ENCODE results near the gene TMEM190.
A peak's percentile ranks its signal among the peaks of the same experiment; 100 is the strongest.
"Not testable (repeated sequence)": the region's sequence is repeated elsewhere in the genome, so short reads cannot be mapped to it uniquely, and the experiment has no call there.

The TMEM190 gene

GRCh38 chr19:55418185-55418584 is 41.6 kb downstream of the TMEM190 start:
- peak in 1 of 2 donors; percentile 26 for DNase-seq (ENCODE audit: low read depth in 2 of 2, low spot score in 1 of 2)

DNA sequence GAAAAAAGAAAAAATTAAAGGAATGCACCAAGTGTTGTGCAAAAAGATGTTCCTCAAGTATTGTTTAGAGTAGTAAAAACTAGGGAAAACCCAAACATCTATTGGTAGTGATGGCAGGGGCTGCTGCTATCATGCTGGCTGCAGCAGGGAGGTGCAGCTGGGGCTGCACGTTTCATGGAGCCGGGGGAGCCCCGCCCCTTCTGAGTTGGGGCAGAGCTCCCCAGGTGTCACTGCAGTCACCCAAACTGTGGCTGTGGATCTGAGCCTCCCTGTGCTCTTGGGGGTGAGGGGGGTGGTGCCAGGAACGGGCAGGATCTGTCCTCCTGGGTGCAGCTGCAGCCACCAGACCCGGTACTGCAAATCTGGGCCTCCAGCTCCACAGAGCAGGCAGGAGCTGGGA is 42.5 kb downstream of the TMEM190 start:
- no peak for DNase-seq (ENCODE audit: low read depth in 2 of 2, low spot score in 1 of 2)

- no peak for DNase-seq (ENCODE audit: low read depth in 2 of 2, low spot score in 1 of 2)
Measured at GRCh38 chr19:55419624-55420236, 43.1 kb downstream of the TMEM190 start.

DNA sequence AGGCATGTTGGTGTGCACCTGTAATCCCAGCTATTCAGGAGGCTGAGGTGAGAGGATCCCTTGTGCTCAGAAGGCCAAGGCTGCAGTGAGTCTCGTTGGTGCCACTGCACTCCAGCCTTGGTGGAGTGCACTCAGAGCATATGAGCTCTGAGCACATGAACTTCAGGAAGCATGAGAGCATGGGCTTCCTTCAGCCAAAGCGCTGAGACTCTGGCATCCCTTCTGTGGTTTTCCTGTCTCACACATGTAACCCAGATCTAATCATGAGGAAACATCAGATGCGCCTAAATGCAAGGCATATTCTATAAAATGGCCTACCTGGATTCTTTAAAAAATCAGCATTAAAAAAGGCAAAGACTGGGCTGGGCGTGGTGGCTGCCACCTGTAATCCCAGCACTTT is 44.7 kb downstream of the TMEM190 start:
- DNase-seq (ENCODE audit: low read depth in 2 of 2, low spot score in 1 of 2) = not testable (repeated sequence)

DNA sequence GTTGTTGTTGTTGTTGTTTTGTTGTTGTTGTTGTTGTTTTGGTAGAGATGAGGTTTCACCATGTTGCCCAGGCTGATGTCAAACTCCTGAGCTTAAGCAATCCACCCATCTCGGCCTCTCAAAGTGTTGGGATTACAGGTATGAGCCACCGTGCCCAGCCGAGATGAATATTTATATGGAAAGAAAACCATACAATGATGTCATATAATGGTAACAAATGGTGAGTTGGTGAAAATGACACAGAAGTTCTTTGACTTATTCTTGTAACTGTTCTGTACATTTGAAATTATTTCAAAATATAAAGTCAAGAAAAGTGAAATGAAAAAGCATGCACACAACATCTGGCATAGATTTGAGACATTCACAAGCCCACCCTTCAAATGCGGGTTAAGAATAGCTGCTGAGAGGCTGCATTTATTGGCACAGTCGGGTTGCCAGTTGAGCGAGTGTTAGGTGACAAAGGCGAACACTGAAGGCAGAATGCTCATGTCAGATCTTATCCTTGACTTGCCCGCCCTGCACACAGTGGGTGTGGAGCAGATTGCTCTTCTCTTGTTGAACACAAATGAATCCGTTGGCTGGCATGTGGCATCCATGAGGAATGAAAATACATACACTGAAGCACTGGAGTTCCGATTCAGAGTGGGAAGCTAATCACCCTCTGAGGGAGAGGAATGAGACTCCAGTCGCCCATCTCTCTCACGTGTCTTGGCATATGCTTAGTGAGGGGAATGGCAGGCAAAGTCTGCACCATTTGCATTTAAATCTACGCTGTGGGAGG is 46.8 kb downstream of the TMEM190 start:
- DNase-seq (ENCODE audit: low read depth in 2 of 2, low spot score in 1 of 2) = no peak

GRCh38 chr19:55424518-55424917 is 47.9 kb downstream of the TMEM190 start:
- no peak for DNase-seq (ENCODE audit: low read depth in 2 of 2, low spot score in 1 of 2)

DNA sequence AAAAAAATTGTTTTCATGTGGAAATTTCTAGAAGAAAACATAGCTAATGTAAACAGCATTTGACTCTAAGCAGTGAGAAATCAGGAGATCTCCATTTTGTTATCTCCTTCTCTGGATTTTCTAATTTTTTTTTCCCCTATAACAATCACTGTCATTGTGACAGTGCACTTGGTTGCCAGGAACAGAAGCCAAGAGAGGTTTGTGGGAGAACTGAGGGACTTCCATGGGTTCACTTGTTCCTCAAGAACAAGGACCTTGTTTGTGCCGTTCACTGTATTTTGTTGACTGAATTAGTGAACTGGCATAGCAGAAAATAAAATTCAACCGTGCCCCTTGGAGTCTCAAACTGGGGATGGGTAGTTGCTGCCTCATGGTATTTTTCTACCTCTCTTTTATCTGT is 49.4 kb downstream of the TMEM190 start:
- no peak for DNase-seq (ENCODE audit: low read depth in 2 of 2, low spot score in 1 of 2)

All from stimulated activated CD8-positive, alpha-beta memory T cell treated with anti-CD3 and anti-CD28 coated beads, Interleukin-4, amount 100 ng/mL, for 1 hour (primary cell).